H4 (cell line): Measurements from ENCODE around the gene TMEM109. TPM values are rescaled to one million over a fixed set of nuclear protein-coding genes. Genes with fewer than 3 reads are reported as not detected.

Experiments
- DNase-seq: peaks from one replicate; pipeline ENCODE4 v3.0.0-alpha.2; 2015; ENCODE audit warnings: low spot score
- total RNA-seq: library from RNA; depleted of rRNA; stranded (reverse); fragments of >200 nt; shearing (Covaris generic); gene quantifications from 2 replicates; pipeline ENCODE4 v1.2.3, GENCODE V29; 2014

The TMEM109 gene
- total RNA-seq, 1 experiment from 2014 or later = 43.0 TPM

GRCh38 chr11:60910281-60910687 lies 3.7 kb upstream of the TMEM109 start:
- no peak for DNase-seq

- no peak for DNase-seq
Observed at GRCh38 chr11:60910711-60911380, 3.1 kb upstream of the TMEM109 start.

- no peak for DNase-seq
Observed at GRCh38 chr11:60912223-60912850, 1.6 kb upstream of the TMEM109 start.

- no peak for DNase-seq
Observed at GRCh38 chr11:60912851-60913528, 968 bp upstream of the TMEM109 start.

GRCh38 chr11:60914633-60915247 lies 782 bp downstream of the TMEM109 start:
- DNase-seq = no peak

GRCh38 chr11:60915248-60915914 lies 1.4 kb downstream of the TMEM109 start:
- DNase-seq = peak; percentile 70

- no peak for DNase-seq
Observed at GRCh38 chr11:60916669-60917206, 2.8 kb downstream of the TMEM109 start.

- DNase-seq = no peak
Observed at GRCh38 chr11:60917267-60917666, 3.3 kb downstream of the TMEM109 start.

GRCh38 chr11:60918251-60918938 lies 4.4 kb downstream of the TMEM109 start:
- DNase-seq = no peak

- no peak for DNase-seq
Observed at GRCh38 chr11:60918939-60919265, 4.9 kb downstream of the TMEM109 start.

GRCh38 chr11:60919320-60919719 lies 5.4 kb downstream of the TMEM109 start:
- DNase-seq = no peak

- no peak for DNase-seq
Observed at GRCh38 chr11:60919956-60920355, 6.0 kb downstream of the TMEM109 start.

GRCh38 chr11:60921259-60921658 lies 7.3 kb downstream of the TMEM109 start:
- DNase-seq = no peak

GRCh38 chr11:60921777-60922335 lies 7.9 kb downstream of the TMEM109 start:
- no peak for DNase-seq

- DNase-seq = no peak
Observed at GRCh38 chr11:60922906-60923305, 8.9 kb downstream of the TMEM109 start.

- DNase-seq = no peak
Observed at GRCh38 chr11:60923326-60923725, 9.4 kb downstream of the TMEM109 start.

- DNase-seq = no peak
Observed at GRCh38 chr11:60923800-60924109, 9.8 kb downstream of the TMEM109 start.

GRCh38 chr11:60924110-60924905 lies 10.3 kb downstream of the TMEM109 start, which contains the start of gene TMEM132A:
Gene TMEM132A (plus strand): TSS chr11:60924460. CDS start chr11:60924634, 174 bp downstream.
- peak; percentile 69 for DNase-seq

GRCh38 chr11:60924906-60925853 lies 11.2 kb downstream of the TMEM109 start:
- DNase-seq = no peak
